ENCODE measurements around the gene MIS18A.
"Not testable (repeated sequence)": the region's sequence is repeated elsewhere in the genome, so short reads cannot be mapped to it uniquely, and the experiment has no call there.

MIS18A gene

DNA sequence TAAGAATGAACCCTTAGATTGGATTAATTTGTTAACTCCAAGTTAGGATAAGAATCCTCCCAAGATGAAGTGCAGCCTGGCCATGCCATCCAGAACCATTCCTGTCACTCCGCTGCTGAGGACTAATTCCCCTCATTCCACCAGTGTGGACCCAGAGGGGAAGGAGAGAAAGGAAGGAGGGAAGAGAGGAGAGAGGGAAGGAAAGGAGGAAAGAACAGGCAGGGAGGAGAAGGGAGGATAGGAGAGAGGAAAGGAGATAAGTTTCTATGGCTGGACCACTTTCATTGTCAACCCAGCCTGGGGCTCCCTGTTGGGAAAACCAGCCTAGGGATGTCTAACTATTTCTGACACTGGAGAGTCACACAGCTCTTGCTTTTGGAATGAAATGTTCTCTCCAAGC lies 24.5 kb upstream of the MIS18A start:
- DNase-seq, result no peak

DNA sequence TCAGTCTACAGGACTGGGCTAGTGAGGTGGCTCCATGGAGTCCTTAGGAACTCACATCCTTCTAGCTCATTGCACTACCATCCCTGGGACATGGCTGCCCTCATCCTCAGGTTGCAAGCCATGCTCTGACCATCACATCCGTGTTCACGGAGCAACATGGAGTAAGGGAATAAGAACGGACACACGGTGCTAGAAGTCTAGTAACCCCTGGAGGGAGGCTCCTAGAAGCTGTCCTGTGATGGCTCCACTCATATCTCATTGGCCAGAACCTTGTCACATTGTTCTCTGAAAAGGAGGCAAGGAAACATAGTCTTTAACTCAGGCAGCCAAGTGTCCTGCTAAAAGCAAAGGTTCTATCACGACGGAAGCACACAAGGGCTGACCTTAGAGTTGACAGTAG lies 23.7 kb upstream of the MIS18A start:
- DNase-seq, result no peak

- no peak for DNase-seq
Measured at GRCh38 chr21:32301596-32301995, 22.7 kb upstream of the MIS18A start.

DNA sequence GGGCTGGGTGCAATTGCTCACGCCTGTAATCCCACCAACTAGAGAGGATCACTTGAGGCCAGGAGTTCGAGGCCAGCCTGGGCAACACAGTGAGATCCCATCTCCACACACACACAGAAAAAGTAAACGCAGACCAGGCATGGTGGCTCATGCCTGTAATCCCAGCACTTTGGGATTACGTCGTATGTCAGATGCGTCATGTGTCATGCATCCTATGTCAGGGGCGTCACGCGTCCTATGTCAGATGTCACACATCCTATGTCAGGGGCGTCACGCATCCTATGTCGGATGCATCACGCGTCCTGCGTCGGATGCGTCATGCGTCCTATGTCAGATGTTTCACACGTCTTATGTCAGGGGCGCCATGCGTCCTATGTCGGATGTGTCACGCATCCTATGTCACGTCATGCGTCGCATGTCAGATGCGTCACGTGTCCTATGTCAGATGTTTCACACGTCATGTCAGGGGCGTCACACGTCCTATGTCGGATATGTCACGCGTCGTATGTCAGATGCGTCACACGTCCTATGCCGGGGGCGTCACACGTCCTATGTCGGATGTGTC lies 21.4 kb upstream of the MIS18A start:
- no peak for DNase-seq

DNA sequence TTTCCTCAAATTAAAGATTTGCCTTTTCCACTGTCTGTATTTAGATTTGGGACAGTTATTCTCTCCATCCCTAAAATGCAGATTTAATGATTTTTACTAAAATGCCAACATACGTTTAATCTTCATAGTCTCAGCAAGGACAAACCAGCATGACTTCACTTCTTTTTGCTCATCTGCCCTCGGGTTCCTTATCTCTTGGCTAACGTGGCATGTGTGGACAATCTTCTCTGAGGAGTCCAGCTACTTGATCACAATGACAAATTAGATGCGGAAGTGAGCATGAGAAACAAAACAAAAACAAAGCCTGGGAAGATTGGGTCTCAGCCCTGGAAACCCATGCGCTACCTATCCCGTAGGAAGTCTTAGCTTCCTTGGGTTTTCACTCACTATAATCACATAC lies 20.8 kb upstream of the MIS18A start:
- DNase-seq, result no peak

GRCh38 chr21:32298658-32299081 lies 19.8 kb upstream of the MIS18A start, which contains the start of gene MRAP:
TSS of gene MRAP (plus strand) at chr21:32298855. CDS start at chr21:32298972, 117 bp downstream.
- DNase-seq, result no peak

DNA sequence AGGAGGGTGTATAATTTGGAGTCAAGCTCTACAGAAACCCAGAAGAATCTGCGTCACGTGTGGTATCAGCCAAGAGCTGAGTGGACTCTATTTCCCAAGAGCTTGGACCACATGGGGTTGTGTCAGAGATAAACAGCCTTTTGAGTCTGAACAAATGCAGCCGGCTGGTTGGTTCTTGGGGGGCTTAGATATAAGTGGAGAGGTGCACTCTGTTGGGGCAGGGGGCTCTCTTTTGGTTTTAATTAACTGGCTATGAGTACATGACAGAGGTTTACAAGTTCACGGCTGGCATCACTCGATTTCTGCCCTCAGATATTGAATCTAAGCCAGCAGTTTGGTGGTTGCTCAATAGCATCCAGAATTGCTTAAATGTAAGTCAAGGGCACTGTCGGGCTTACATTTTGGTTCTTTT lies 19.3 kb upstream of the MIS18A start:
- no peak for DNase-seq

DNA sequence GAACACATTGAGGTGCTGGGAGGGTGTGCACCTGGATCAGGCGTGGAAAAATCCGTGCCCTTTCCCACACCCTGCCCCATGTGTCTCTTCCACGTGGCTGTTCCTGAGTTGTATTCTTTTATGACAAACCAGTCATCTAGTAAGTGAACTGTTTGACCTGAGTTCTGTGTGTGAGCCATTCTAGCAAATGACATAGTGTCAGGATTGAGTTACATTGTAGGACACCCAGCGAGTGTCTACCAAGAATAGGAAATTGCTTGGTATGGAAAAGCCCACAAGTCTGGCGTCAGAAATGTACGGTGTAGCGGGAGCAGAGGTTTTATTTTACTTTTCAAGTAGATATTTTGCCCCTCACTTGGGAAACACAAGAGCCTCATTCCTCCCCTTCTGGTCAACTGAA lies 18.6 kb upstream of the MIS18A start:
- no peak for DNase-seq

DNA sequence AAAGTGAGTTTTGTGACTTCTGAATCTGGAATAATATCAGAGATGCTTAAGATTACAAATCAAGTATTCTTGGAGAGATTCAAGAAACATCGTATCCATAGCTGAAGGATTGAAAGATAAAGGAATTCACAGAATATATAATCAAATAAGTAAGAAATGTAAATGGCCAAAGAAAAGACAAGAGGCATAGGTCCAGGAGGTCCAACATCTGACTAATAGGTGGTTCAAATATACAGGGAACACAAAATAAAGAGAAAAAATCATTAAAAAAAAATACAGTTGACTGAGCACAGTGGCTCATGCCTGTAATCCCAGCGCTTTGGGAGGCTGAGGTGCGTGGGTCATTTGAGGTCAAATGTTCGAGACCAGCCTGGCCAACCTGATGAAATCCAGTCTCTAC lies 6.6 kb upstream of the MIS18A start:
- no peak for DNase-seq

- DNase-seq, result no peak
Measured at GRCh38 chr21:32282992-32283391, 4.1 kb upstream of the MIS18A start.

- DNase-seq, result no peak
Measured at GRCh38 chr21:32281531-32281930, 2.7 kb upstream of the MIS18A start.

DNA sequence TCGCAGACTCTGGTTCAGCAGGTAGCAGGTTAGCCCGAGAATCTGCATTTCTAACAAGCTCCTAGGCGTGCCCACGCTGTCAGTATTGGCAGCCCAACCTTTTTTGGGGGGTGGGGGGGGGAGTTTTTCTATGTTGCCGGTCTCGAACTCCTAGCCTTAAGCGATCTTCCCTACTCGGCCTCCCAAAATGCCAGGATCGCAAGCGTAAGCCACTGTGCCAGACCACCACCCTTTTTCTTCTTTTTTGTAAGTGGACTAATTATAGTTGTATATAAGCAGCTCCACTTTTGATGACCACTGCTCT lies 480 bp upstream of the MIS18A start:
- no peak for DNase-seq

DNA sequence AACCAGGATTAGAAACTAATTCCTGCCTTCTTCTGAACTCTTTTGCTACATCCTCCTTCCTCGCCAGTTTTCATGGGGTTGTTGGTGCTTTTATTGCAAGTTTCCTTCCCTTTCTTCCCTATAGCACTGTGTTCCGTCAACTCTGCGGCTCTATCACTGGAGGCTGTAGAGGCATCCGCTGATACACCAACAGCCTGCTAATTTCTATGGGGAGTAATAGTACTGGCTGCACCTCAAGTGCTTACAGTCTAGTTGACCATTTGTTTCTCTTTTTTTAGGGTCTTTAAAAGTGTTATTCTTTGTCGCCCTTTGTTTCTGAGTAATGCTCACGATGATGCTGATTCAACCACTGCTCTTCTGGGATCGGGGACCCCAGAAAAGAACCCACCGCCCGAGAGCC lies 746 bp downstream of the MIS18A start:
- DNase-seq, result no peak

DNA sequence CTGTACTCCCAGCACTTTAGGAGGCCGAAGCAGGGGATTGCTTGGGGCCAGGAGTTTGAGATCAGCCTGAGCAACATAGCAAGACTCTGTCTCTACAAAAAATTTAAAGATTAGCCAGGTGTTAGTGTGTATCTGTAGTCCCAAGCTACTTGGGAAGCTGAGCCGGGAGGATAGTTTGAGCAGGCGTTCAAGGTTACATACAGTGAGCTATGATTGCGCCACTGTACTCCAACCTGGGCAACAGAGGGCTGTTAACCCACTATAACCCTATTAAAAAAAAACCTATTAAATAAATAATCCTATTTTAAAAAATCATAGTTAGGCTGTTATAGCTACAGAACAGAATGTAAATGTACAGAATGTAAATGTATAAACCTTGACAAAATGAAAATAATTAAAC lies 2.2 kb downstream of the MIS18A start:
- no peak for DNase-seq

GRCh38 chr21:32270748-32271147 lies 8.1 kb downstream of the MIS18A start:
- DNase-seq, result no peak

- not testable (repeated sequence) for DNase-seq
Measured at GRCh38 chr21:32265321-32265720, 13.5 kb downstream of the MIS18A start.

DNA sequence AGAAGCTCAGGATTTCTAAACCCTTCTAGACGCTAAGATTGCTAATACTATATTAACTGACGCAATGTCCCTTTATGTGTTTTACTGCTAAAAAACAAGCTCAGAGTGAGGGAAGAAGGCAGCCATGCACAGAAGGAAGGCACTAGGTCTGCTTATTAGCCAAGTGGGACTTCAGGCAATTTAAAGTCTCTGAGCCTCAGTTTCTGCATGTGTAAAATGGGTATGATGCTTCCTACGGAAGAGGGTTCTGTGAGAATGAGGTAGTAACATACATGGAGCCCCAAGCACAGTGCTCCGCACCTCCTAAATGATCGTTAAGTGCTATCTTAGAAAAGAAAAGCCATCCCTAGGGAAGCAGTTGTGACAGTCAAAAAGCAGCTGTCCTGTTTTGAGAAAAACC lies 16.9 kb downstream of the MIS18A start:
- no peak for DNase-seq

- DNase-seq, result no peak
Measured at GRCh38 chr21:32260130-32260529, 18.7 kb downstream of the MIS18A start.

DNA sequence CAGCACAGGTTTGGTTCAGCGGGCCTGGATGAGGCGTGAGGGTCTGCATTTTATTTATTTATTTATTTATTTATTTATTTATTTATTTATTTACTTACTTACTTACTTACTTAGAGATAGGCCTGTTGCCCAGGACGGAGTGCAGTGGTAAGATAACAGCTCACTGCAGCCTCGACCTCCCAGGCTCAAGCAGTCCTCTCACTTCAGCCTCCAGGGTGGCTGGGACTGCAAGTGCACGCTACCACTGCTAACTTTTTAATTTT lies 20.1 kb downstream of the MIS18A start:
- DNase-seq, result not testable (repeated sequence)

DNA sequence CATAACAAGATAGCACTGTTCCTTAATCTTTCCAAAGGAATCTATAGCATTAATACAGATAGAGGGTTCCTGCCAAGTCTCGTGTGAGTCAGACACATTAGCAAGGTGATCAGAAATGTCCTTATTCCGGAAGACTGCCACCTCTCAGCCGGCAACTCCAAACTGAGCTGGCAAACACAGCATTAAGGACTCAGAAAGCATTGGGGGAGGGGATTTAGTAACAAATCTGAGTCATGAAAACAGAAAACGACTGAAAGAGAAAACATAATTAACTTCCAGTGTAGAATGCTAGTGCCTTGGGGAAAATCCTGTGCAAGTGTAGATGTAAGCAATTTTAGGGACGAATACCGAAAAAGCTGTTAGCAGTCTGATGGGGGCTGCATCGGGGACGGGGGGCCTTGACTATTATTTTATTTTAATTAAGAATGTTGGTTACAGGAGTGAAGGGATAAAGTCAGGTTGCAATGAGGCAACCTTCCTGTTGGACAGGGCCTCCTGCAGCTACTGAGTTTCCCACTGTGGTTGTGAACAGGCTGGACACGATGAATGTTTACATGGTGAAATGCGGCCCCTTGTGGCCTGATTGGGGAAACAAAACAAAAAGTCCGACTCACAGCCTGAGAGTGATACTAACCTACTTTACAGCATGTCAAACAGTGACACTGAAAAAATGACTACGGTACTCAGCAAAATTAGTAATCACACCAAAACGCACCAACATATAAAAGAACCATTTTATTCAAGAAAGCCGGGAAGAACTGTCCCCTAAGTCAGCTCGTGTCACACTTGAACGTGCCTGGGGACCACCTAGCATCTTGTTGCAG lies 20.7 kb downstream of the MIS18A start:
- peak; percentile 30 to 34 for DNase-seq

GRCh38 chr21:32256873-32257620 lies 21.8 kb downstream of the MIS18A start:
- no peak for DNase-seq

- no peak for DNase-seq
Measured at GRCh38 chr21:32256251-32256650, 22.6 kb downstream of the MIS18A start.

DNA sequence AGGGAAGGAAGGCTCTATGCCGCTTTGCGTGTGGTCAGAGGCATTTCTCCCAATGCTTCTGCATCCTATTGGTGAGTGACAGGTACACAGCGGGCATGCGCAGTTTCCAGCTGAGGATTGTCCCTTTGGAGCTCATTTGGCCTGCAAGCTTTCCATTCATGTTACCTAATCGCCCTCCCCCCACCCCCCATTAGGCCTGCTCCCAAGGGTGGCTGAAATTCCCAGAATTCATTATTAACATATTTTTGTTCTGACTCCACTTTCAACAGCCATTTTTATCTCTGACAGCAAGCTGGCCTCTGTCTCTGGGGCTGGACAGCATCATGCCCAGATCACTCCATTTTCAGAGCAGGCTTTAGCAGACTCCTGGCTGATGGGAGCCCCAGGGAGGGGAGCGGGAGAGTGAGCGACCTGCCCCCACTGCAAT lies 25.6 kb downstream of the MIS18A start:
- DNase-seq, result no peak

GRCh38 chr21:32252136-32252535 lies 26.7 kb downstream of the MIS18A start:
- no peak for DNase-seq
